HG02885 (cell line): ENCODE results near the gene PRMT7.
A peak's percentile ranks its signal among the peaks of the same experiment; 100 is the strongest.

ENCODE experiments used
- ATAC-seq: cut with Tn5 transposase; IDR thresholded peaks from one replicate; pipeline ENCODE4 v1.9.1; 2021; ENCODE audit warnings: mild to moderate bottlenecking; ENCODE audit not compliant: unreplicated experiment, poor library complexity

PRMT7 gene

GRCh38 chr16:68299571-68300453 is 11.0 kb upstream of the PRMT7 start:
- no peak for ATAC-seq

- ATAC-seq: no peak
Measured at GRCh38 chr16:68300734-68301459, 9.9 kb upstream of the PRMT7 start.

GRCh38 chr16:68306633-68307032 is 4.2 kb upstream of the PRMT7 start:
- no peak for ATAC-seq

- ATAC-seq: no peak
Measured at GRCh38 chr16:68309799-68310198, 1.0 kb upstream of the PRMT7 start.

- ATAC-seq: peak; percentile 34
Measured at GRCh38 chr16:68310437-68310773, 414 bp upstream of the PRMT7 start.

- no peak for ATAC-seq
Measured at GRCh38 chr16:68313116-68313515, 2.3 kb downstream of the PRMT7 start.

- peak; percentile 57 for ATAC-seq
Measured at GRCh38 chr16:68319185-68319908, 8.5 kb downstream of the PRMT7 start.

- ATAC-seq: no peak
Measured at GRCh38 chr16:68324336-68324735, 13.5 kb downstream of the PRMT7 start.

- ATAC-seq: no peak
Measured at GRCh38 chr16:68324780-68325357, 14.1 kb downstream of the PRMT7 start.

- ATAC-seq: peak; percentile 72
Measured at GRCh38 chr16:68328151-68328859, 17.5 kb downstream of the PRMT7 start.

GRCh38 chr16:68328860-68329390 is 18.1 kb downstream of the PRMT7 start:
- no peak for ATAC-seq

GRCh38 chr16:68331879-68332410 is 21.1 kb downstream of the PRMT7 start:
- ATAC-seq: no peak

GRCh38 chr16:68332411-68333121 is 21.7 kb downstream of the PRMT7 start:
- no peak for ATAC-seq

- ATAC-seq: no peak
Measured at GRCh38 chr16:68335175-68335574, 24.4 kb downstream of the PRMT7 start.

- no peak for ATAC-seq
Measured at GRCh38 chr16:68338326-68339119, 27.7 kb downstream of the PRMT7 start.

- no peak for ATAC-seq
Measured at GRCh38 chr16:68339214-68339613, 28.4 kb downstream of the PRMT7 start.

- ATAC-seq: no peak
Measured at GRCh38 chr16:68342620-68343019, 31.8 kb downstream of the PRMT7 start.

GRCh38 chr16:68343137-68343536 is 32.3 kb downstream of the PRMT7 start:
- no peak for ATAC-seq
